Fibroblast of skin of scalp (primary cell): ENCODE data around the gene GPC3.
A peak's percentile ranks its signal among the peaks of the same experiment; 100 is the strongest.
"Not testable (repeated sequence)": the region's sequence is repeated elsewhere in the genome, so short reads cannot be mapped to it uniquely, and the experiment has no call there.

ENCODE experiments used
- DNase-seq: peaks from one replicate; pipeline ENCODE4 v3.0.0-alpha.2; 2013

Gene GPC3

GRCh38 chrX:133546441-133546840 lies 439.0 kb downstream of the GPC3 start:
- DNase-seq, result no peak

GRCh38 chrX:133544778-133545177 lies 440.6 kb downstream of the GPC3 start:
- DNase-seq, result no peak

- DNase-seq, result peak; percentile 60
These were observed 441.3 kb downstream of the GPC3 start for GRCh38 chrX:133544115-133544514.

GRCh38 chrX:133543654-133544053 lies 441.7 kb downstream of the GPC3 start:
- no peak for DNase-seq

- DNase-seq, result peak; percentile 73
These were observed 442.9 kb downstream of the GPC3 start for GRCh38 chrX:133542476-133542875.

GRCh38 chrX:133541021-133541420 lies 444.4 kb downstream of the GPC3 start:
- no peak for DNase-seq

GRCh38 chrX:133538148-133538547 lies 447.2 kb downstream of the GPC3 start:
- DNase-seq, result no peak

GRCh38 chrX:133537142-133537541 lies 448.3 kb downstream of the GPC3 start:
- DNase-seq, result no peak

GRCh38 chrX:133535066-133535465 lies 450.3 kb downstream of the GPC3 start:
- DNase-seq, result no peak

GRCh38 chrX:133534172-133534571 lies 451.2 kb downstream of the GPC3 start:
- DNase-seq, result no peak

GRCh38 chrX:133533249-133533648 lies 452.1 kb downstream of the GPC3 start:
- DNase-seq, result no peak

GRCh38 chrX:133530960-133531359 lies 454.4 kb downstream of the GPC3 start:
- no peak for DNase-seq

- DNase-seq, result no peak
These were observed 455.8 kb downstream of the GPC3 start for GRCh38 chrX:133529578-133529977.

- DNase-seq, result no peak
These were observed 457.6 kb downstream of the GPC3 start for GRCh38 chrX:133527825-133528224.

- DNase-seq, result no peak
These were observed 458.0 kb downstream of the GPC3 start for GRCh38 chrX:133527415-133527814.

GRCh38 chrX:133526773-133527172 lies 458.6 kb downstream of the GPC3 start:
- DNase-seq, result not testable (repeated sequence)

GRCh38 chrX:133523526-133523925 lies 461.9 kb downstream of the GPC3 start:
- no peak for DNase-seq

- peak; percentile 5 for DNase-seq
These were observed 462.3 kb downstream of the GPC3 start for GRCh38 chrX:133523081-133523487.

- no peak for DNase-seq
These were observed 468.7 kb downstream of the GPC3 start for GRCh38 chrX:133516686-133517085.

- DNase-seq, result no peak
These were observed 470.9 kb downstream of the GPC3 start for GRCh38 chrX:133514486-133514885.

- no peak for DNase-seq
These were observed 472.3 kb downstream of the GPC3 start for GRCh38 chrX:133513123-133513522.

GRCh38 chrX:133511041-133511440 lies 474.4 kb downstream of the GPC3 start:
- DNase-seq, result no peak

- DNase-seq, result peak; percentile 22
These were observed 488.0 kb downstream of the GPC3 start for GRCh38 chrX:133497356-133497755.

- peak; percentile 91 for DNase-seq
These were observed 489.7 kb downstream of the GPC3 start for GRCh38 chrX:133495464-133496391.
